HPDE6-E6E7 (cell line): ENCODE results near the gene TTC34.

Experiments
- DNase-seq: peaks from one replicate; pipeline ENCODE4 v3.0.0; 2011; ENCODE audit warnings: missing footprints; ENCODE audit errors: extremely low spot score

Gene TTC34

GRCh38 chr1:2592672-2593071, 208.8 kb downstream of the TTC34 start:
- DNase-seq: no peak

GRCh38 chr1:2591581-2592261, 209.8 kb downstream of the TTC34 start:
- DNase-seq: no peak

DNA sequence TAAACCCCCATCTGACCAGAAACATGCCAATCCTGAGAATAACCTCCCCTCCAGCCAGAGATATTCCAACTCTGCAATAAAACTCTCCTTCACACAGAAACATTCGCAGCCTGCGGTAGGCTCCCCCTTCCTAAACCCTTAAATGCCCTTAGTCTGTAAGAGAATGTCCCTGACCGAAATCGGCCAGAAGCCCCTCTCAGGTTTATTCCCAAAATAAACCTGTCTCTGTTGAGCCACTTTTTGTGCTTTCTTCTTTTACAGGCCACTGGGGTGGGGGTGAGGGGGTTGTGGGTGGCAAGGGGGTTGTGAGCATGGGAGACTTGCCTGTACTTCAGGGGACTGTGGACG, 210.3 kb downstream of the TTC34 start:
- no peak for DNase-seq

DNA sequence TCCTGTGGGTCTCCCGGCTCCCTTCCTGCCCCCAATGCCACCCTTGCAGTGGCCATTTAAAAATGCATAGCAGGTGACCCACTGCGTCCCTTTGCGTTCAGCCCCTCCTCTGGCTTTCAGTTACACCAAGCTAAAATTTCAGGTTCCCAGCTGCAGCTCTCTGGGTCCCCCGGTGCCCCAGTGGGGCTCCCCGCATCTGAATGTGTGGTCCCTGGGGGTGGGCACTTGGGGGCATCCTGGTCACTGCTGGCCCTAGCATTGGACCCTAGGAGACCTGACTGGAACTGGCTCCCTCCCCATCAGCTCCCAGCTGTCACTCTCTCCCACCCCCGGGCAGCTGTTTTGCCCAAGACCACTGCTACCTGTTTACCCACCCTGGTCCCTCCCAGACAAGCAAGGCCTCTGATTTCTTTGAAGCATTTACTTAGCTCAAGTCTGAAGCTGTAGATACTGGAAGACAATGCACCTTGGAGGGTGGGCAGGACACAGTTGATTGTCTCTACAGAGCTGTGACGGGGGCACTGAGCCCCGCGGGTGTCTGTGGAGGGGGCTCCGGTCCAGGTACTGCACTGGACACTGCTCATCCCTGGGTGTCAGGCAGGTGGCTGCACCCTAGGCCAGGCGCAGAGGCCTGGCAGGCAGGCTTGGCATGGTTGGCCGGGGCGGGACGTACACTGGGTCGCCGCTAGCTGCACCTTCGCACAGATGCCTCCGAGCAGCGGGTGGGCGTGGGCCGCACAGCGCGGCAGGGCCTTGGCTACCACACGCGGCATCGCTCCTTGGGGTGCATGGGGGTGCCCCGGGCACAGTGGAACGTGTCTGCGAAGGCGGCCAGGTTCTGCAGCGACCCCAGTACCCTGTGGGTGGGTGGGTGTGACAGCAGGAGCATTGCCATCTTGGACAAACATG, 211.0 kb downstream of the TTC34 start:
- no peak for DNase-seq

GRCh38 chr1:2589431-2590232, 211.9 kb downstream of the TTC34 start:
- DNase-seq: no peak

GRCh38 chr1:2588661-2589430, 212.6 kb downstream of the TTC34 start:
- no peak for DNase-seq

DNA sequence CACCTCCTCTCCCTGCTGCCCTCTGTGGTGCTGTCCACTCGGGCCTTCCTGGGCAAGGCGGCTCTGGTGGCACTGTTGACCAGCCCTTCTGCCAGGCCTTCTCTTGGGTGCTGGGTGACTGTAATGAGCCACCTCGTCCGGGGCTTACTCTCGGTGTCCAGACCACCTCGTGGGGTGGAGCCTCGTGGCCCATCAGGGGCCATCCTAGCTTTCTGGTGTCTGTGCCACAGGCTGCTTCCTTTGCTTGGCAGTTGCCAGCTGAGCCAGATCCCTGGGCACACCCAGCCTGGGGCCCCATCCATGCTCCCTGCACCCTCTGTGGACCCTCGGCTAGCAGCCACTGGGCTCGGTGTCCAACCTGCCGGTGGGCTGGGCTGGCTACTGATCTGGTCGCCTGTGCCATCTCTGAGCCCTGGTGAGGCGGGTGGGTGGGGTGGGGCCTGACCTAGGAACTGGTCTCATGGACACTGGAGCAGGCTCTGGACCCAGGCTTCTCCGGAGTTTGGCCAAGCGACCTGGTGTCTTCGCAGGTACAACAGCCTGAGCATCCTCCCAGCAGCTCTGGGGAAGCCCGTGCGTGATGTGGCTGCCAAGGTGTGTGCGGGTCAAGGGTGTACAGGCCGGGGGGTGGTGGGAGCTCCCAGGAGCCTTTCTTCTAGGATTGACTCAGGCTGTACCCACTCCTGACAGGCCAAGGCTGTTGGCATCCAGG, 213.5 kb downstream of the TTC34 start:
- no peak for DNase-seq

DNA sequence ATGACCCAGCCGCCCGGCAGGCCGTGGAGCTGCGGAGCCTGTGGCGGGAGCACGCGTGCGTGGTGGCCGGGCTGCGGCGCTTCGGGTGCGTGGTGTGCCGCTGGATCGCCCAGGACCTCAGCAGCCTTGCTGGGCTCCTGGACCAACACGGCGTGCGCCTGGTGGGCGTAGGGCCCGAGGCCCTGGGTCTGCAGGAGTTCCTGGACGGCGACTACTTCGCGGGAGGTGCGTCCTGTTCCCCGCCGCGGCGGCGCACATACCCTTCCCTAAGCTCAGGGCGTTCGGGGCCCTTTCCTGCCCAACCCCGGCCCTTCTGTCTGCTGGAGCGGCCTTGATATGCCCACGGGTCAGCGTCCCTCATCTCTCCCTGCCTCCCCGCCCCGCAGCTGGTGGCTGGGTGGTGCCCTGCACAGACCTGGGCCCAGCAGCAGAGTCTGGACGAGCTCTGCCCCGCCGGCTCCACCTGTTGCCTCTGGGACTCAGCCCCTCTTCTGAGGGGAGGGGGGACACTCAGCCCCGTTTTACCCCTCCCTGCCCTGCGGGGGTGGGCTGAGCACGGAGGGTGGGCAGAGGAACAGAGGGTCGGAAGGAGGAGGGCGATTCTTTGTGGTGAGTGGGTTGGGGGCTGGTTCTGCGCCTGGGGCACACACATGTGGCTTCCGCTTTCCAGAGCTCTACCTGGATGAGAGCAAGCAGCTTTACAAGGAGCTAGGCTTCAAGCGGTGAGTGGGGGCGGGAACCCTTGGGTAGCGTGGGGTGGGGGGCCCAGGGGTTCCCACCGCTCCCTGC, 214.2 kb downstream of the TTC34 start:
- DNase-seq: no peak

DNA sequence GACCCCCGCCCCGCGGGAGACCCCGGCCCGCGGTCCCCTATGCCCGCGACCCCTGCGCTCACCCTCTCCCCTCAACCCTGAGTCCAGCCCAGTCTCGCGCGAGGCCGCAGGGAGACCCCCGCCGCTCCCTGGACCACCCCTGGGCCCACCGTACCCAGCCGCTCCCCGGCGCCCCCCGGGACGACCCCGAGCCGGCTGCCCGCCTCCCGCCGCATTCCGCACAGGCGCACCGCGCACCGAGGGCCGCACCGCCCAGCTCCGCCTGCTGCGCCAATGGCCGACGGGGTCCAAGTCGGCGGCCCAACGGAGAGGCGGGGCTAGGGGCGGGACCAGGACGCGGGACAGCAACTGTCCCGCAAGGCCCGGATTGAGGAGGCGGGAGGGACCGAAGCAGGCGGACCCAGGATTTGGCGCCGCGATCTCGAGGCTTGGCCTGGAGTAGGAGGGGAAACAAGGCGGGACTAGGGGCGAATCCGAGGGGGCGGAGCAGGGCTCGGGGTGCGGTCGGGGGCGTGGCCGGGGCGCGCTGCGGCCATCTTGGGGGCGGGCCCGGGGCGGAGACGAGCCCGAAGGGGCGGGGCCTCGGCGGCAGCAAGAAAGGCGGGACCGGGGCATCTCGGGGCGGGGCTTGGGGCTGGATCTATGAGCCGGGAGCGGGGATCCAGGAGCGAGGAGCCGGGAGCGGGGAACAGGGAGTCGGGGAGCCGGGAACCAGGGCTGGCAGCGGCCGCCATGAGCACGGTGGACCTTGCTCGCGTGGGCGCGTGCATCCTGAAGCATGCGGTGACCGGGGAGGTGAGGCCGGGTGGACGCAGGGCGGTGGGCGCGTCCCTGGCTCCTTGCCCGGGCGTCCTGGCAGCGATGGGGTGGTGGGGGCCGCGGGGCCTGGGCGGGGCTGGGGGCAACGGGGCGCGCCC, 215.1 kb downstream of the TTC34 start, which contains the start of gene PRXL2B:
TSS of gene PRXL2B (plus strand) at position 624 of the 917 bp plus-strand sequence. CDS start at position 733, 109 bp downstream.
- peak; percentile 98 for DNase-seq
